PC-3 (cell line): ENCODE measurements around the gene CAMK4.

Source experiments
- EZH2 ChIP-seq: fragments of 300-600 bp; sonication (generic); IDR thresholded peaks from one replicate; pipeline ENCODE4 v1.6.1; 2017; ENCODE audit warnings: antibody characterized with exemption, mild to moderate bottlenecking, low read length; ENCODE audit not compliant: unreplicated experiment
- EZH2phosphoT487 ChIP-seq: fragments of 300-600 bp; sonication (generic); IDR thresholded peaks from 2 replicates; pipeline ENCODE4 v1.6.1; 2018; ENCODE audit warnings: mild to moderate bottlenecking, antibody characterized with exemption, low read length, borderline replicate concordance
- TF ChIP-seq, protein P1 (sequence below): fragments of 300-600 bp; sonication (generic); conservative IDR thresholded peaks from 2 replicates; pipeline ENCODE4 v1.5.1; 2017; ENCODE audit warnings: antibody characterized with exemption, low read depth, mild to moderate bottlenecking, low read length

DNA sequence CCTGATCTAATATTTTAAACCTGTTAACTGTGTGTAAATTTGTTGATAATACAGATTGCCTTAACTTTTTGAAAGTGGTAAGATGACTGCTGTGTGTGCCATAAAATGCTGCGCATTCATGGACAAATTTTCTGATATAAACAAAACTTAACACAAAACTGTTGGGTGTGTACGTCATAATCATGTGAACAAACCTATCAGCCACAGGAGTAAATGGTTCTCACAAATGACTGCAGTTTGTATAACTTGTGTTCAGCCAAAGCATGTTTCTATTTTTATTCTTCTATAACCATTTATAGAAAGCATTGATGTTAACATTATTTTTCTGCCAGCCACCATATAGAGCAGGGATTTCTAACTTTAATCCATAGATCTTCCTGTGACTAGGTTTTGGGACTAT is 21.5 kb downstream of the CAMK4 start:
- TF ChIP-seq, protein P1, sequence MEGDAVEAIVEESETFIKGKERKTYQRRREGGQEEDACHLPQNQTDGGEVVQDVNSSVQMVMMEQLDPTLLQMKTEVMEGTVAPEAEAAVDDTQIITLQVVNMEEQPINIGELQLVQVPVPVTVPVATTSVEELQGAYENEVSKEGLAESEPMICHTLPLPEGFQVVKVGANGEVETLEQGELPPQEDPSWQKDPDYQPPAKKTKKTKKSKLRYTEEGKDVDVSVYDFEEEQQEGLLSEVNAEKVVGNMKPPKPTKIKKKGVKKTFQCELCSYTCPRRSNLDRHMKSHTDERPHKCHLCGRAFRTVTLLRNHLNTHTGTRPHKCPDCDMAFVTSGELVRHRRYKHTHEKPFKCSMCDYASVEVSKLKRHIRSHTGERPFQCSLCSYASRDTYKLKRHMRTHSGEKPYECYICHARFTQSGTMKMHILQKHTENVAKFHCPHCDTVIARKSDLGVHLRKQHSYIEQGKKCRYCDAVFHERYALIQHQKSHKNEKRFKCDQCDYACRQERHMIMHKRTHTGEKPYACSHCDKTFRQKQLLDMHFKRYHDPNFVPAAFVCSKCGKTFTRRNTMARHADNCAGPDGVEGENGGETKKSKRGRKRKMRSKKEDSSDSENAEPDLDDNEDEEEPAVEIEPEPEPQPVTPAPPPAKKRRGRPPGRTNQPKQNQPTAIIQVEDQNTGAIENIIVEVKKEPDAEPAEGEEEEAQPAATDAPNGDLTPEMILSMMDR: no peak
- TF ChIP-seq EZH2phosphoT487 (no peak), EZH2 (no peak)
